ENCODE results near the gene ZHX3.
A peak's percentile ranks its signal among the peaks of the same experiment; 100 is the strongest.

The ZHX3 gene

GRCh38 chr20:41339957-41340326 is 22.4 kb upstream of the ZHX3 start:
- peak overlapping the region; percentile 63 for H3K4me3 ChIP-seq
- peak; percentile 84 for DNase-seq (ENCODE audit: low spot score)
- TF ChIP-seq CTCF (IDR thresholded peaks at IDR 0.05), result peak; percentile 92
- H3K27ac ChIP-seq, result peak overlapping the region; percentile 67 to 77

- Histone ChIP-seq H3K4me3 (no peak overlapping the region), H3K27ac (no peak overlapping the region)
- DNase-seq (ENCODE audit: low spot score), result no peak
- TF ChIP-seq CTCF (IDR thresholded peaks at IDR 0.05), result no peak
These were observed 19.4 kb upstream of the ZHX3 start for GRCh38 chr20:41336711-41337492.

- Histone ChIP-seq H3K4me3 (no peak overlapping the region), H3K27ac (peak overlapping the region in 1 of 2 donors; percentile 54)
- no peak for TF ChIP-seq CTCF (IDR thresholded peaks at IDR 0.05)
- no peak for DNase-seq (ENCODE audit: low spot score)
These were observed 18.1 kb upstream of the ZHX3 start for GRCh38 chr20:41335591-41335990.

GRCh38 chr20:41334443-41335421 is 17.2 kb upstream of the ZHX3 start:
- Histone ChIP-seq H3K27ac (peak overlapping the region in 1 of 2 donors; percentile 54), H3K4me3 (no peak overlapping the region)
- no peak for DNase-seq (ENCODE audit: low spot score)
- no peak for TF ChIP-seq CTCF (IDR thresholded peaks at IDR 0.05)

- no peak for TF ChIP-seq CTCF (IDR thresholded peaks at IDR 0.05)
- Histone ChIP-seq H3K4me3 (no peak overlapping the region), H3K27ac (peak overlapping the region in 1 of 2 donors; percentile 24)
- no peak for DNase-seq (ENCODE audit: low spot score)
These were observed 16.5 kb upstream of the ZHX3 start for GRCh38 chr20:41334036-41334435.

GRCh38 chr20:41331731-41332130 is 14.2 kb upstream of the ZHX3 start:
- DNase-seq (ENCODE audit: low spot score), result no peak
- no peak overlapping the region for H3K27ac ChIP-seq
- no peak for TF ChIP-seq CTCF (IDR thresholded peaks at IDR 0.05)

More at GRCh38 chr20:41331731-41332130, 14.2 kb upstream of the ZHX3 start:
- H3K4me3 ChIP-seq, result no peak overlapping the region

Data from coronary artery (tissue), 2 donors.